GM18867 (cell line): ENCODE measurements around the gene SERPINE3.

ENCODE experiments used
- ATAC-seq: cut with Tn5 transposase; IDR thresholded peaks from one replicate; pipeline ENCODE4 v1.9.1; 2021; ENCODE audit warnings: mild to moderate bottlenecking, moderate library complexity; ENCODE audit not compliant: unreplicated experiment

The SERPINE3 gene

GRCh38 chr13:51360489-51360888, 21.0 kb downstream of the SERPINE3 start:
- ATAC-seq = no peak

- ATAC-seq = no peak
These were observed 21.6 kb downstream of the SERPINE3 start for GRCh38 chr13:51361106-51361505.

GRCh38 chr13:51363625-51364024, 24.1 kb downstream of the SERPINE3 start:
- ATAC-seq = no peak

- no peak for ATAC-seq
These were observed 25.0 kb downstream of the SERPINE3 start for GRCh38 chr13:51364404-51365008.

- no peak for ATAC-seq
These were observed 30.6 kb downstream of the SERPINE3 start for GRCh38 chr13:51370116-51370515.

GRCh38 chr13:51370811-51371210, 31.3 kb downstream of the SERPINE3 start:
- ATAC-seq = no peak

- ATAC-seq = no peak
These were observed 32.4 kb downstream of the SERPINE3 start for GRCh38 chr13:51371768-51372399.

GRCh38 chr13:51373451-51373850, 34.0 kb downstream of the SERPINE3 start:
- no peak for ATAC-seq

GRCh38 chr13:51380269-51380668, 40.8 kb downstream of the SERPINE3 start:
- ATAC-seq = no peak

GRCh38 chr13:51385114-51385513, 45.6 kb downstream of the SERPINE3 start:
- no peak for ATAC-seq

GRCh38 chr13:51394724-51395123, 55.2 kb downstream of the SERPINE3 start:
- ATAC-seq = no peak

- no peak for ATAC-seq
These were observed 56.9 kb downstream of the SERPINE3 start for GRCh38 chr13:51396352-51396751.

- ATAC-seq = no peak
These were observed 57.9 kb downstream of the SERPINE3 start for GRCh38 chr13:51397262-51397941.

GRCh38 chr13:51405176-51405575, 65.7 kb downstream of the SERPINE3 start:
- no peak for ATAC-seq

- no peak for ATAC-seq
These were observed 72.9 kb downstream of the SERPINE3 start for GRCh38 chr13:51412431-51412830.
